ENCODE data around the gene RIMS4. TPM values are rescaled to one million over a fixed set of nuclear protein-coding genes. Genes with fewer than 3 reads are reported as not detected.

RIMS4 gene
- total and polyA plus RNA-seq, 9 of the 15 experiments (the other 6 are each of a cell fraction or from before 2014, with no cell fraction given), result 0.04 TPM; not detected in 8

DNA sequence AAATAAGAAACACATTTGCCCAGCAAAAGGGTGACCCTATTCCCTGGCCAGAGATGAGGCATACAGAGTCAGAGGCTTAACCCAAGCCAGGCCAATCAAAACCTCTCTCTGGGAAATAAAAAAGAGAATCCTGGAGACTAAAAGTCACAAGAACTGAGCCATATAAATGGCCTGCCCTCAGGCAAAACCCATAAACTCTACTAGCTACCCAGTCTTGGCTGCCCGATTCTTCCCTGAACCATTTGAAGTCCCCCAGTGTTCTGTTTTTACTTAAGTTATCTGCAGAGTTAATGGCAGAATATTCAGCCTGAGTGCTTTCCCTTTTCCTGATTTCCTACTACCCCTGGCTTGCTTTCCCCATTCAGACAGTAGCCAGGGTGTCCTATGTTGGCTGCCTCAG, 50.8 kb downstream of the RIMS4 start:
- Histone ChIP-seq H3K36me3 (ENCODE audit: control insufficient read depth, insufficient read depth, low read length) (no peaks in the 10 kb centered on the region), H4K20me1 (replicated peaks; ENCODE audit: control insufficient read depth, insufficient read depth, low read length) (no peaks in the 10 kb centered on the region; the same call in none of the 2 replicates), H3K9me3 (replicated peaks; ENCODE audit: control insufficient read depth, insufficient read depth, low read depth, low read length) (no peaks in the 10 kb centered on the region), H2AFZ (ENCODE audit: low read depth, low read length) (no peak overlapping the region), H3K79me2 (ENCODE audit: control insufficient read depth, insufficient read depth, low read length) (no peaks in the 10 kb centered on the region), H3K4me2 (ENCODE audit: insufficient read depth, low read length) (no peak overlapping the region), H3K27ac (ENCODE audit: extremely low read depth, low read depth, low read length) (no peak overlapping the region), H3K9me1 (ENCODE audit: control insufficient read depth, insufficient read depth, low read length) (no peaks in the 10 kb centered on the region), H3K4me1 (replicated peaks in 1 of 2; ENCODE audit: control insufficient read depth in 2 of 2, insufficient read depth in 2 of 2, low read length in 2 of 2) (peaks cover 0 to 7% of the 10 kb centered on the region in 2 experiments; a peak in 1 of 5 replicates), H3K9ac (ENCODE audit: insufficient read depth in 1 of 2, low read depth in 2 of 2, low read length in 2 of 2) (no peak overlapping the region), H3K27me3 (ENCODE audit: control insufficient read depth in 2 of 2, insufficient read depth in 2 of 2, low read length in 2 of 2) (peaks cover 10 to 75% of the 10 kb centered on the region in 2 experiments; a peak in 4 of 5 replicates), H3K4me3 (no peak overlapping the region)
- no TSS peak for BruUV-seq (replicated peaks)
- no peak for TF ChIP-seq TEAD1 (CRISPR knock-in tag; IDR thresholded peaks at IDR 0.05)
- TF ChIP-seq, protein P1, sequence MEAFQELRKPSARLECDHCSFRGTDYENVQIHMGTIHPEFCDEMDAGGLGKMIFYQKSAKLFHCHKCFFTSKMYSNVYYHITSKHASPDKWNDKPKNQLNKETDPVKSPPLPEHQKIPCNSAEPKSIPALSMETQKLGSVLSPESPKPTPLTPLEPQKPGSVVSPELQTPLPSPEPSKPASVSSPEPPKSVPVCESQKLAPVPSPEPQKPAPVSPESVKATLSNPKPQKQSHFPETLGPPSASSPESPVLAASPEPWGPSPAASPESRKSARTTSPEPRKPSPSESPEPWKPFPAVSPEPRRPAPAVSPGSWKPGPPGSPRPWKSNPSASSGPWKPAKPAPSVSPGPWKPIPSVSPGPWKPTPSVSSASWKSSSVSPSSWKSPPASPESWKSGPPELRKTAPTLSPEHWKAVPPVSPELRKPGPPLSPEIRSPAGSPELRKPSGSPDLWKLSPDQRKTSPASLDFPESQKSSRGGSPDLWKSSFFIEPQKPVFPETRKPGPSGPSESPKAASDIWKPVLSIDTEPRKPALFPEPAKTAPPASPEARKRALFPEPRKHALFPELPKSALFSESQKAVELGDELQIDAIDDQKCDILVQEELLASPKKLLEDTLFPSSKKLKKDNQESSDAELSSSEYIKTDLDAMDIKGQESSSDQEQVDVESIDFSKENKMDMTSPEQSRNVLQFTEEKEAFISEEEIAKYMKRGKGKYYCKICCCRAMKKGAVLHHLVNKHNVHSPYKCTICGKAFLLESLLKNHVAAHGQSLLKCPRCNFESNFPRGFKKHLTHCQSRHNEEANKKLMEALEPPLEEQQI (IDR thresholded peaks at IDR 0.05), result no peak
- intact Hi-C loops (cut with micrococcal nuclease), result no loop called here
- FAIRE-seq, result no peak
- ChIA-PET POLR2A (interaction anchor here (2.5 kb wide), 1 partner anchor 11 kb away, joined by 6 read pairs; no protein-coding TSS in a partner anchor), CTCF (ENCODE audit: low intra/inter-chr PET ratio) (no interaction called here)
- 0% methylated on average over 1 of the region's 1 CpG for WGBS (ENCODE audit: insufficient coverage, low coverage, missing lambda C conversion rate)
- DNase-seq (ENCODE audit: extremely low read depth in 1 of 4, low spot score in 3 of 4), result no peak
- in situ Hi-C loops (cut with MboI), result no loop called here
- no peak for ATAC-seq
